ENCODE measurements around the gene ATP5MC2. TPM values are rescaled to one million over a fixed set of nuclear protein-coding genes. Genes with fewer than 3 reads are reported as not detected.

Gene ATP5MC2
- total and polyA plus RNA-seq, 2 of the 4 experiments (the other 2 are of a cell fraction) = 309 to 361 TPM

GRCh38 chr12:53677016-53677799 lies 1.3 kb upstream of the ATP5MC2 start (continued):
- TF ChIP-seq RCOR1 (IDR thresholded peaks at IDR 0.05; ENCODE audit: insufficient replicate concordance, low read length) = no peak
- no peak for TF ChIP-seq FOS (IDR thresholded peaks at IDR 0.05; ENCODE audit: low read depth, low read length)
- TF ChIP-seq RFX5 (IDR thresholded peaks at IDR 0.05; ENCODE audit: low read depth, low read length) = no peak

GRCh38 chr12:53676656-53677015 lies 753 bp upstream of the ATP5MC2 start:
- H3K4me2 ChIP-seq (ENCODE audit: low read depth, low read length) = peak overlapping the region; percentile 76
- intact Hi-C loops (cut with micrococcal nuclease) (loop anchor here (1.0 to 5.0 kb wide), 3 partner anchors 50 to 133 kb away; partner anchors contain the start of genes ATF7 and CALCOCO1), dilution Hi-C loops (cut with HindIII; ENCODE audit: low sequenced_read_pairs, unreplicated experiment) (no loop called here), in situ Hi-C loops (cut with MboI; ENCODE audit: low sequenced_read_pairs) (loop anchor here (5.0 kb wide), 1 partner anchor 134 kb away; no protein-coding TSS in a partner anchor)
- H3K36me3 ChIP-seq (ENCODE audit: control insufficient read depth, insufficient read depth, low read length) = peaks cover 10% of the 10 kb centered on the region
- WGBS, 2 experiments (ENCODE audit: extremely low coverage in 2 of 2, insufficient read length in 1 of 2) = 0% methylated on average over 2 of the region's 15 CpGs; no CpG with 5 or more reads in 1 of the 2 experiments
- H4K91ac ChIP-seq (ENCODE audit: insufficient read depth, low read depth, low read length) = peak overlapping the region; percentile 83
- H3K4me3 ChIP-seq (ENCODE audit: insufficient read depth, low read depth, low read length) = no peak overlapping the region; the same call in 1 of the 2 replicates
- no peak overlapping the region for H2BK20ac ChIP-seq (ENCODE audit: low read depth, low read length)
- H2AK9ac ChIP-seq (replicated peaks; ENCODE audit: low read depth, low read length, poor library complexity) = peak overlapping the region; percentile 29
- H4K20me1 ChIP-seq (ENCODE audit: insufficient read depth, low read length) = no peaks in the 10 kb centered on the region
- peak overlapping the region; percentile 97 for H2AFZ ChIP-seq (replicated peaks; ENCODE audit: low read length, poor library complexity)
- peak overlapping the region; percentile 75 to 98 for H4K8ac ChIP-seq (ENCODE audit: low read depth in 2 of 2, low read length in 2 of 2)
- H3K9me3 ChIP-seq (ENCODE audit: control insufficient read depth, insufficient read depth, low read length) = no peaks in the 10 kb centered on the region
- peak; percentile 5 for ATAC-seq (ENCODE audit: low read depth)
- peak overlapping the region; percentile 69 for H3K4ac ChIP-seq (ENCODE audit: low read depth, low read length)
- peak overlapping the region; percentile 30 for H3K14ac ChIP-seq (replicated peaks; ENCODE audit: low read depth, low read length)
- DNase-seq = peak; percentile 32
- H3K56ac ChIP-seq (ENCODE audit: extremely low read depth, insufficient read depth, low read length) = peak overlapping the region; percentile 43; the same call in 1 of the 2 replicates
- peak overlapping the region; percentile 7 for H2BK120ac ChIP-seq (ENCODE audit: low read depth, low read length)
- H3K27ac ChIP-seq (ENCODE audit: insufficient read depth, low read length) = peak overlapping the region; percentile 75
- H2BK15ac ChIP-seq (ENCODE audit: low read depth, low read length) = peak overlapping the region; percentile 3; the same call in 1 of the 3 replicates
- POLR2A ChIA-PET (ENCODE audit: unreplicated experiment) = interaction anchor here (0.6 kb wide), 1 partner anchor 632 kb away, joined by 4 read pairs; no protein-coding TSS in a partner anchor
- peak overlapping the region; percentile 85 for H2AK5ac ChIP-seq (ENCODE audit: low read depth, low read length)
- peak overlapping the region; percentile 89 for H4K5ac ChIP-seq (ENCODE audit: low read depth, low read length)
- peak overlapping the region; percentile 75 for H2BK5ac ChIP-seq (ENCODE audit: low read depth, low read length, poor library complexity, severe bottlenecking)
- H3K79me1 ChIP-seq (ENCODE audit: low read depth in 1 of 2, low read length in 2 of 2) = peaks cover 20 to 33% of the 10 kb centered on the region in 2 experiments
- BruUV-seq (replicated peaks) = no TSS peak
- peak overlapping the region; percentile 54 for H3K18ac ChIP-seq (ENCODE audit: low read depth, low read length)
- peak overlapping the region; percentile 57 for H3K9ac ChIP-seq (ENCODE audit: low read depth, low read length)
- H3K4me1 ChIP-seq (ENCODE audit: control insufficient read depth, insufficient read depth, low read length) = peaks cover 18% of the 10 kb centered on the region
- TF ChIP-seq FOS (IDR thresholded peaks at IDR 0.05; ENCODE audit: low read depth, low read length) = no peak
- TF ChIP-seq ELK1 (IDR thresholded peaks at IDR 0.05; ENCODE audit: borderline replicate concordance, low read depth, low read length) = no peak
- TF ChIP-seq MXI1 (IDR thresholded peaks at IDR 0.05; ENCODE audit: borderline replicate concordance, low read depth, low read length) = no peak
- no peak for TF ChIP-seq MAFK (IDR thresholded peaks at IDR 0.05; ENCODE audit: low read depth, low read length)
- TF ChIP-seq NFE2L2 (IDR thresholded peaks at IDR 0.05; ENCODE audit: low read depth, low read length) = no peak
- no peak for TF ChIP-seq CEBPB (IDR thresholded peaks at IDR 0.05; ENCODE audit: low read depth, low read length)
- TF ChIP-seq RCOR1 (IDR thresholded peaks at IDR 0.05; ENCODE audit: insufficient replicate concordance, low read length) = no peak
- no peak for TF ChIP-seq POLR2A (IDR thresholded peaks at IDR 0.05; ENCODE audit: low read depth, low read length)
- TF ChIP-seq CHD1 (IDR thresholded peaks at IDR 0.05; ENCODE audit: low read depth, low read length) = no peak
- H3K9me1 ChIP-seq (ENCODE audit: insufficient read depth, low read length) = 0 out of 2 replicates have a peak, but pooled peaks cover 12% of the 10 kb centered on the region
- CTCF ChIA-PET = interaction anchor here (1.2 to 1.5 kb wide), 4 partner anchors 12 to 133 kb away, joined by 3 to 7 read pairs (median 4); no protein-coding TSS in a partner anchor
- no peaks in the 10 kb centered on the region for H3K27me3 ChIP-seq (ENCODE audit: control insufficient read depth, insufficient read depth, low read length)
- peak overlapping the region; percentile 73 for H3K23ac ChIP-seq (ENCODE audit: low read depth, low read length)
